GM23248 (cell line): Measurements from ENCODE around the gene L1CAM.

Source experiments
- EZH2 ChIP-seq: fragments of 200-600 bp; sonication (generic); IDR thresholded peaks from 2 replicates; pipeline ENCODE4 v1.6.1; 2018; ENCODE audit warnings: antibody characterized with exemption, mild to moderate bottlenecking; ENCODE audit not compliant: insufficient read depth, poor library complexity, severe bottlenecking
- EZH2phosphoT487 ChIP-seq: fragments of 200-600 bp; sonication (generic); IDR thresholded peaks from 2 replicates; pipeline ENCODE4 v1.6.1; 2018; ENCODE audit warnings: antibody characterized with exemption, moderate library complexity, mild to moderate bottlenecking, low read depth; ENCODE audit not compliant: insufficient read depth

DNA sequence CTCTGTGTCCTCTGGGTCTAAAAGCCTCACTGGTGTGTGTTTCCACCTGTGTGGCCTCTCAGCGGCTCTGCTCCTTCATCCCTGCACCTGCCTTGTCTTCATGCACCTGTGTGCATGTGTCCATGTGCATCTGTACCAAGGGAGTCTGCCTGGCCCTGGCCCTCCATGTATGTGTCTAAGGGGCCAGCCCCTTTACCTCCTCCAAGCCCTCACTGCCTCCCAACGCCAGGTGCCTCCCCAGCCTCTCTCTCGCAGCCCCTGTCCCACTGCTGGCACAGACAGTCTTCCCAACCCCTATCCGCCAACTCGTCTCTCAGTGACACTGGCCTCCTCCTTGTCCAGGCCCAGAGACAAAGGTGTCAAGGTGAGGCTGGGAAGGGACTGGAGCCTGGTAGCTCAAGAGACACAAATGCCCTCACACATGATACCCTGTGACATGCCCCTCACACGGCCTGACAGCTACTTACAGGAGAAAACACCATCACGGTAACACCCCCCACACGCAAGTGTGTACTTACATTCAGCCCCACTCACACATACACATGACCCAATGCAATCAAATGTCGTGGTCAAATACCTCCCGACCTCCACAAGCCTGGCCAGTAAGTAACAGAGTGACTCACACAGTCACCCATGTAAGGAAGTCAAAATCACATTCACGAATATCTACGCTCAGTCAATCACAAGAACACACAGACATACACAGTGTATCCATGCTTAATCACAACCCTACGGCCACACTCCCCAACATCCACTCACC is 11.4 kb downstream of the L1CAM start:
- TF ChIP-seq EZH2 (no peak), EZH2phosphoT487 (no peak)
